ENCODE measurements around the gene IGSF3.

IGSF3 gene
- long read RNA-seq = 0 reads

DNA sequence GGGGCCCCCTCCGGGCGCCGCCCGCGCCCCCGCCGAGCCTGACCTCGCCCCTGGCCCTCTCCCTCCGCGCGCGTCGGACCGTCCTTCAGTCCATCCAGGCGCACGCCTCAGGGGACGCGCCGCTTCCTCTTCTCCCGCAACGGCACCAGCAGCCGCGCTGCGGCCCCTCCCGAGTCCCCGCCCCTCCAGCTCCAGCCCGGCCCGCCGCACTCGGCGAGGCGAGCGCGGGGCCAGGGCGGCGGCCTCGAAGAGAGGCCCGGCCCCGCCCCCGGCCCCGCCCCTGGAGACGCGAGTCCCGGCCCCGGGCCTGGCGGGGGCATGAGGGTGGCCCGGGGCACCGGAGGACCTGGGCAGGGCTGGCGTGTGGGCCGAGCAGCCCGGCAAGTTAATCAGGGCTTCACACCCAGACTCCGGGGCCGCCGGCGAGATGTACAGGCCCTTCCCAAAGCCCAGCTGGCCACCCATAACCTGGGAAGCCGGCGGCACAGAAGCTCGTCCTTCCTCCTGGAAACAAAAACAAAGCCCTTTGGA, at the start of gene IGSF3:
TSS of gene IGSF3 (minus strand) at position 159 of the 531 bp plus-strand sequence. CDS start 1,407 bp downstream, outside the sequence.
- TF ChIP-seq, protein P1, sequence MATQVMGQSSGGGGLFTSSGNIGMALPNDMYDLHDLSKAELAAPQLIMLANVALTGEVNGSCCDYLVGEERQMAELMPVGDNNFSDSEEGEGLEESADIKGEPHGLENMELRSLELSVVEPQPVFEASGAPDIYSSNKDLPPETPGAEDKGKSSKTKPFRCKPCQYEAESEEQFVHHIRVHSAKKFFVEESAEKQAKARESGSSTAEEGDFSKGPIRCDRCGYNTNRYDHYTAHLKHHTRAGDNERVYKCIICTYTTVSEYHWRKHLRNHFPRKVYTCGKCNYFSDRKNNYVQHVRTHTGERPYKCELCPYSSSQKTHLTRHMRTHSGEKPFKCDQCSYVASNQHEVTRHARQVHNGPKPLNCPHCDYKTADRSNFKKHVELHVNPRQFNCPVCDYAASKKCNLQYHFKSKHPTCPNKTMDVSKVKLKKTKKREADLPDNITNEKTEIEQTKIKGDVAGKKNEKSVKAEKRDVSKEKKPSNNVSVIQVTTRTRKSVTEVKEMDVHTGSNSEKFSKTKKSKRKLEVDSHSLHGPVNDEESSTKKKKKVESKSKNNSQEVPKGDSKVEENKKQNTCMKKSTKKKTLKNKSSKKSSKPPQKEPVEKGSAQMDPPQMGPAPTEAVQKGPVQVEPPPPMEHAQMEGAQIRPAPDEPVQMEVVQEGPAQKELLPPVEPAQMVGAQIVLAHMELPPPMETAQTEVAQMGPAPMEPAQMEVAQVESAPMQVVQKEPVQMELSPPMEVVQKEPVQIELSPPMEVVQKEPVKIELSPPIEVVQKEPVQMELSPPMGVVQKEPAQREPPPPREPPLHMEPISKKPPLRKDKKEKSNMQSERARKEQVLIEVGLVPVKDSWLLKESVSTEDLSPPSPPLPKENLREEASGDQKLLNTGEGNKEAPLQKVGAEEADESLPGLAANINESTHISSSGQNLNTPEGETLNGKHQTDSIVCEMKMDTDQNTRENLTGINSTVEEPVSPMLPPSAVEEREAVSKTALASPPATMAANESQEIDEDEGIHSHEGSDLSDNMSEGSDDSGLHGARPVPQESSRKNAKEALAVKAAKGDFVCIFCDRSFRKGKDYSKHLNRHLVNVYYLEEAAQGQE (IDR thresholded peaks at IDR 0.05; ENCODE audit: insufficient replicate concordance, low read depth) = no peak
- TF ChIP-seq POLR2AphosphoS5 (IDR thresholded peaks at IDR 0.05; ENCODE audit: low read depth) = no peak
- TF ChIP-seq SPI1 (IDR thresholded peaks at IDR 0.05; ENCODE audit: borderline replicate concordance, low read depth) = peak; percentile 38; the same call in 1 of the 2 replicates
- TF ChIP-seq GABPA (IDR thresholded peaks at IDR 0.05; ENCODE audit: low read depth) = no peak
- TF ChIP-seq, protein P2, sequence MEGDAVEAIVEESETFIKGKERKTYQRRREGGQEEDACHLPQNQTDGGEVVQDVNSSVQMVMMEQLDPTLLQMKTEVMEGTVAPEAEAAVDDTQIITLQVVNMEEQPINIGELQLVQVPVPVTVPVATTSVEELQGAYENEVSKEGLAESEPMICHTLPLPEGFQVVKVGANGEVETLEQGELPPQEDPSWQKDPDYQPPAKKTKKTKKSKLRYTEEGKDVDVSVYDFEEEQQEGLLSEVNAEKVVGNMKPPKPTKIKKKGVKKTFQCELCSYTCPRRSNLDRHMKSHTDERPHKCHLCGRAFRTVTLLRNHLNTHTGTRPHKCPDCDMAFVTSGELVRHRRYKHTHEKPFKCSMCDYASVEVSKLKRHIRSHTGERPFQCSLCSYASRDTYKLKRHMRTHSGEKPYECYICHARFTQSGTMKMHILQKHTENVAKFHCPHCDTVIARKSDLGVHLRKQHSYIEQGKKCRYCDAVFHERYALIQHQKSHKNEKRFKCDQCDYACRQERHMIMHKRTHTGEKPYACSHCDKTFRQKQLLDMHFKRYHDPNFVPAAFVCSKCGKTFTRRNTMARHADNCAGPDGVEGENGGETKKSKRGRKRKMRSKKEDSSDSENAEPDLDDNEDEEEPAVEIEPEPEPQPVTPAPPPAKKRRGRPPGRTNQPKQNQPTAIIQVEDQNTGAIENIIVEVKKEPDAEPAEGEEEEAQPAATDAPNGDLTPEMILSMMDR (IDR thresholded peaks at IDR 0.05; ENCODE audit: insufficient read depth, low read length) = no peak
- no peak within 1 kb of the TSS for H3K27ac ChIP-seq (replicated peaks)
- DNase-seq (ENCODE audit: low read depth in 1 of 2, low spot score in 1 of 2) = peak; percentile 60 to 62
- H3K27me3 ChIP-seq (ENCODE audit: insufficient read depth, poor library complexity, severe bottlenecking) = peaks cover 41% of the 10 kb centered on the region
- peak within 1 kb of the TSS; percentile 36 for H3K4me3 ChIP-seq (replicated peaks; ENCODE audit: insufficient read depth, low read length)

DNA sequence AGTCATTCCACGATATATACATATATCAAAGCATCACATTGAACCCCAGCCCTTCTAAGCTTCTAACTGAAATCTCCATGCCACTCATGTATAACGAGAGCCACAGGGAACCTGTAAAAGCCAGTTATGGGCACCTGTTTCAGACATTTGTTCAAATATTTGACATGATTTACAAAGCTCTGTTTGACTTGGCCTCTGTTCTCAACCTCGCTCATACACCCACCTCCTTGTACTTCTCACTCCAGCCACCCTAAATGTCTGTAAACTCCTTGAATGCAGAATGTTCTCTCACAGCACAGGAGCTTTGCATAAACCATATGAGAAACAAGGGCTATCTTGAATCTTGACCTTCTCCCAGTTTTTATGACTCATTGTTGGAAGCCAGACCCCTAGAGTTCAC, 49.8 kb upstream of the IGSF3 start:
- H3K27me3 ChIP-seq (ENCODE audit: insufficient read depth, poor library complexity, severe bottlenecking) = no peaks in the 10 kb centered on the region
- no peak overlapping the region for H3K27ac ChIP-seq (replicated peaks)
- DNase-seq (ENCODE audit: low read depth in 1 of 2, low spot score in 1 of 2) = no peak
- TF ChIP-seq, protein P1 (IDR thresholded peaks at IDR 0.05; ENCODE audit: insufficient replicate concordance, low read depth) = no peak
- no peak for TF ChIP-seq GABPA (IDR thresholded peaks at IDR 0.05; ENCODE audit: low read depth)
- TF ChIP-seq SPI1 (IDR thresholded peaks at IDR 0.05; ENCODE audit: borderline replicate concordance, low read depth) = no peak
- TF ChIP-seq, protein P2 (IDR thresholded peaks at IDR 0.05; ENCODE audit: insufficient read depth, low read length) = no peak
- no peak overlapping the region for H3K4me3 ChIP-seq (replicated peaks; ENCODE audit: insufficient read depth, low read length)

DNA sequence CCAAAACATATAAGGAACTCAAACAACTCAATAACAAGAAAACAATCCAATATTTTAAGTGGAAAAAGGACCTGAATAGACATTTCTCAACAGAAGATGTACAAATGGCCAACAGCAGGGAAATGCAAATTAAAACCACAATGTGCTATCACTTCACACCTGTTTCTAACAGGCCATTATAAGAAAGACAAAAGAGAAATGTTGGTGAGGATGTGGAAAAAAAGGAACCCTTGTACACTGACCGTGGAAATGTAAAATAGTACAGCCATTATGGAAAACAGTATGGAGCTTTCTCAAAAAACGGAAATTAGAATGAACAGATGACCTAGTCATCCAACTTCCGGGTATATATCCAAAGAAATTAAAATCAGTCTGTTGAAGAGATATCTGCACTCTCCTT, 48.9 kb upstream of the IGSF3 start:
- Histone ChIP-seq H3K4me3 (replicated peaks; ENCODE audit: insufficient read depth, low read length) (no peak overlapping the region), H3K27ac (replicated peaks) (no peak overlapping the region), H3K27me3 (ENCODE audit: insufficient read depth, poor library complexity, severe bottlenecking) (no peaks in the 10 kb centered on the region)
- TF ChIP-seq GABPA (IDR thresholded peaks at IDR 0.05; ENCODE audit: low read depth) (no peak), SPI1 (IDR thresholded peaks at IDR 0.05; ENCODE audit: borderline replicate concordance, low read depth) (no peak)
- TF ChIP-seq, protein P2 (IDR thresholded peaks at IDR 0.05; ENCODE audit: insufficient read depth, low read length) = no peak
- DNase-seq (ENCODE audit: low read depth in 1 of 2, low spot score in 1 of 2) = no peak

DNA sequence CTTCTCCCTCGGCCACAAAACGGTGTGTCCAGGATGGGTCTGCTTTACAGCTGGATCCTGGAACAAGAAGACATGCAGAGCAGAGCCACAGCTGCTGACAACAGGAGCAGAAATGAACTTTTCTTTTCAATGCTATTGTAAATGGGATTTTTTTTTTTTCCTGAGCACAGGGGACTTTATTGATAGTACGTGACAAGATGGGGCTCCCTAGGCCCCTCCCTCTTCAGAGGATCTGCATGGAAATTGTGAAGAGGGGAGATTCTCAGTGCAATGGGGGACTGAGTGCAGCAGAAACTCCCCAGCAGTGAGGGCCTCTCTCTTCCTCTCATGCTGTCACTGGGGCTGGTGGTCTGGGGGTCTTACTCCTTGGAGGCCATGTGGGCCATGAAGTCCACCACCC, 45.9 kb upstream of the IGSF3 start:
- no peak for DNase-seq (ENCODE audit: low read depth in 1 of 2, low spot score in 1 of 2)
- Histone ChIP-seq H3K27ac (replicated peaks) (no peak overlapping the region), H3K27me3 (ENCODE audit: insufficient read depth, poor library complexity, severe bottlenecking) (no peaks in the 10 kb centered on the region), H3K4me3 (replicated peaks; ENCODE audit: insufficient read depth, low read length) (no peak overlapping the region)
- TF ChIP-seq, protein P1 (IDR thresholded peaks at IDR 0.05; ENCODE audit: insufficient replicate concordance, low read depth) = no peak
- TF ChIP-seq, protein P2 (IDR thresholded peaks at IDR 0.05; ENCODE audit: insufficient read depth, low read length) = no peak
- TF ChIP-seq POLR2AphosphoS5 (IDR thresholded peaks at IDR 0.05; ENCODE audit: low read depth) (no peak), GABPA (IDR thresholded peaks at IDR 0.05; ENCODE audit: low read depth) (no peak), SPI1 (IDR thresholded peaks at IDR 0.05; ENCODE audit: borderline replicate concordance, low read depth) (no peak)
